ENCODE measurements around the gene PLAU.

DNA sequence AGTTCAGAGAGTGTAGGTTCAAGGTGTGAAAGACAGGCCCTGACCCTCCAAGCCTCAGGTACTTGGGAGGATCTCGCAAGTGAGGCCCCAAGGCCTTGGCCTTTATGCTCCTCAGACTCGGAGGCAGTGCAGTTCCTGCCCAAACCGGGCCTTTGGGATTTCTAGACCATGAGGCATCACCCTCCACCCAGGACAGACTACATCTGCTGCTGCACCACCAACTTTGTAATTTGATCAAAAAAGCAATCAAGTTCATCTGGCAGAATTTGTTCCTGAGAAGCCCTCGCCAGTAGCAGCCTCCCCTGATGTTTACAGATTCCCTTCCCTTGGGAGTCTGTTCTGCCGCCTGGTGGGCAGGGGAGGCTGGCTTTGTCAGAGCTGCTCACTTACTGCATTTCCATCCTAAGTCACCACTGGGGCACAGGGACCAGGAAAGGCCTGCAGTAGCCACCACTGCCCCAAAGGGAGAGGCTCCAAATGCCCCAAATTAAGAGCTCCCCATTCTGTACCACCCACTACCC is 38.7 kb upstream of the PLAU start:
- TF ChIP-seq GATA3 (IDR thresholded peaks at IDR 0.05; ENCODE audit: low read depth, low read length) (no peak), GATA2 (IDR thresholded peaks at IDR 0.05; ENCODE audit: low read depth, low read length) (no peak)

All from SH-SY5Y (cell line).